SKM-1 treated with dmso at 0.1 percent for 144 hours (cell line): ENCODE measurements around the gene YOD1.

Experiments
- DNase-seq: peaks from one replicate; lab custom pipeline; 2025; ENCODE audit not compliant: unreplicated experiment; lab: John Stamatoyannopoulos, UW

The YOD1 gene

DNA sequence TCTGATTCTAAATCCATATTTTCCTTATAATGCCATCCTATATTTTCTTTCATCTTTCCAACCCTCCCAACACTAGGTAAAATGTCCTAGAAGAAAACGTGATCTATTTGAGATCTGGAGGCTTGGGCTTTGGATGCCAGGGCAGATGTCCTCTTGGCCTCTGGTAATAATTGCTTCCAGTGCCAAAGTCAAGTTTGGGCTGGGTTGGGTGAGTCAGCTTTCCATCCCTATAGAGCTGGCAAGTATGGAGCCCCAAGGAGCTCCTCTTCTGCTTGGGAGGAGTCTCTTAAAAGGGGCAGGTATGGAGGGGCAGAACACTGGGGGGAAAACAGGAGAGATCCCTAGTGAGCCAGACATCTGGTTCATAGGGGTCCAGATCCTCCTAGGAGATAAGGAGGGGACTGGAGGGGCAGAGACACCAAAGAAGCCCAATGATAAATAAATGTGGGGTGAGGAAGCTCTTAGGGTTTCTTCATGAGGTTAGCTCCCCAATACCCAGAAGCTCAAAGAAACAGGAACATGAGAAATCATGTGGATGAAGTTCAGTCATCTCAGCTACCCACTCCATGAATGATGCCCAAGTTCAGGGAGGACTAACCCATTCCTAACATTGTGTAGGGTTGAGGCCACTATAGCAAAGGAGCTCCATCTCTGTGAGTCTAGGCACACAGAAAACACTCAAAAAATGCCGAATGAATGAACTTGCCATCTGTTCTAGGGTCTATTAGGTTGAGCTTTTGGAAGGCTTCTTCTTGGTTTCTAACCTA, 21.9 kb downstream of the YOD1 start:
- DNase-seq = no peak

DNA sequence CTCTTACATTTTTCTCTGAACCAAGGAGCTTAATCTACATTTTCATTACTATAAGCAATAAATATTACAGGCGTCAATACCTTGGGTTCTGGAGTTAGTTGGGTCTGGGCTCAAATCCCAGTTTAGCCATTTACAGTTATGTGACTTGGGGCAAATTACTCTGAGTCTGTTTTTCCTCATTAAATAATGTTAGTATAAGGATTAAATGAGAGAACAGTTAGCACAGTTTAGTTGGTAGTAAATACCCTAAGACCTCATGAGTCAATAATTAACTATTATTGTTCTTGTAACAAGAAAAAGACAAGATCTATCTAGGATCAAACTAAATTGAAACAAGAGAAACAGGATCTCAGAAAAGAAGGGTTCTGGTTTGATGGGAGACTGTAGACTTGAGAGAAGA, 23.1 kb downstream of the YOD1 start:
- DNase-seq = no peak

DNA sequence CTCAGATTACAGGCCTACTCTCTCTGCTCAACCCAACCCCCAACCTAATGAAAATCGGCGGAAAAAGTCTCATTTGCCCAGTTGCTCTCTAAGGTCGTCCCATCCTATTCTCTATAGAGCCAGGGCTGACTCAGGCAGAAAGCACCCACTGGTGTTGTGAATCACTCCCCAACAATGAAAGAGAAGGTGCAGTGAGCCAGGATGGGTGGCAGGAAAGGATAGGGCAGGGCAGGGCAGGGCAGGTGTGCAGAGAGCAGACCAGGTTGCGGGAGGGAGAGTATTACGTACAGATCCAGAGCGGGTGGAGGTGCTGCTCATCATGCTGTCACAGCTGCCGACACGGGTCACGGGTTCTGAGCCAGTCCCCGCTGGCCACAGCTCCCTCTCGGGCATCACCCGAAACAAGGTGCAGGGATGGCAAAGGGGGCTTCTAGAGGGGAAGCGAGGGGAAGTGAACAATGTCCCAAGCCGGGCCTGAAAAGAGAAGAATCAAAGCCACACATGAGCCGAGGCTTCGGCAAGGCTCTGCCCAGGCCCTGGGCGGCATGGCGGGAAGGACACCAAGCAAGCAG, 23.7 kb downstream of the YOD1 start:
- no peak for DNase-seq

DNA sequence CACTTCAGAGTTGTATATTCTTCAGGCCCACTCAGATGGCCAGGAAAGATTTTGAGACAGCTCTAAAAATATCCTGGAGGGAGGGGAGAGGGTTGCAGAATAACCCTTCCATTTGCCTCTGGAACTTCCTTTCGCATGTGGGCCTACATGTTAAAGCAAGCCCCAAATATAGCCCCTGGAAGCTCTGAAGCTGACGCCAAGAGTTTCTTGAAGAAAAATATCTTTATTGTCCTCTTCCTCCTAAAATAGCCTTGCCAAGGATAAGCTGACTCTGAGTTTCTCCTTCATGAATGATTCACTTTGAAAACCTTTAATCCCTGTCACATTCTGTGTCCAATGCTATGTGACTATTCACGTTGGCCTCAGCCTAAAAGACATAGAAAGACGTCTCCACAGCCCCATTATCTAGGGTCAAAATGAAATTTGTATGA, 24.9 kb downstream of the YOD1 start:
- DNase-seq = no peak

DNA sequence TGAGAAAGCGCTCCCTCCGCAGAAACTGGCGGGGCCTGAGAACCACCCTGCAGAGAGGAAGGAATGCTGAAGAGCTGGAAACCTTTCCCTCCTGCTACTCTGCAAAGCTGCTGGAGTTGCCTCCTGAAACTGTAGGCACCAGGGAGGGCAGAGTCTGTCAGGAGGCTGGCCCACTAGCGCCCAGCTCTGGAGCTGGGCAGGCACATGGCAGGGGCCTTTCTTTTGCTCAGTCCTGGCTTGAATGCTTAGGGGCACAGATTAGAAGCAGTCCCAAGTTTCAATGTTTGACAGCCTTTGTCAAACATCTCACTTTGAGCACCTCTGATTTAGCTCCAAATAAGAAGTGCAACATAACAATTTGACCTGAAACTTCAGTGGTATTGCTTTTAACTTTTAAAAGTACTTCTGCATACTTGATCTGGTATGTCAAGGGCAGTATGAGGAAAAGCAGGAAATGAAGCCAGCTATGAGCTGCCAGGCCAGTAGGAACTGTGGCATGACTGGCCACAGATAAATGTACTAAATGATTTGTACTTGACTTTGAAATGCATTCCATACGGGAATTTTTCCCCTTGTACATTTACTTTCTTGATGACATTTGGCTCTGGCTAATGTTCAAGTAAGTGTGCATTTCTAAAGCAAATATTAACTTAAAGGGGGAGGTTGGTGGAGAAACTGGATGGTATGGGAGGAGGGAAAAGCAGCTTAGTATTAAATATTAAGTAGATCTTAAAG, 25.7 kb downstream of the YOD1 start:
- peak; percentile 14 for DNase-seq

DNA sequence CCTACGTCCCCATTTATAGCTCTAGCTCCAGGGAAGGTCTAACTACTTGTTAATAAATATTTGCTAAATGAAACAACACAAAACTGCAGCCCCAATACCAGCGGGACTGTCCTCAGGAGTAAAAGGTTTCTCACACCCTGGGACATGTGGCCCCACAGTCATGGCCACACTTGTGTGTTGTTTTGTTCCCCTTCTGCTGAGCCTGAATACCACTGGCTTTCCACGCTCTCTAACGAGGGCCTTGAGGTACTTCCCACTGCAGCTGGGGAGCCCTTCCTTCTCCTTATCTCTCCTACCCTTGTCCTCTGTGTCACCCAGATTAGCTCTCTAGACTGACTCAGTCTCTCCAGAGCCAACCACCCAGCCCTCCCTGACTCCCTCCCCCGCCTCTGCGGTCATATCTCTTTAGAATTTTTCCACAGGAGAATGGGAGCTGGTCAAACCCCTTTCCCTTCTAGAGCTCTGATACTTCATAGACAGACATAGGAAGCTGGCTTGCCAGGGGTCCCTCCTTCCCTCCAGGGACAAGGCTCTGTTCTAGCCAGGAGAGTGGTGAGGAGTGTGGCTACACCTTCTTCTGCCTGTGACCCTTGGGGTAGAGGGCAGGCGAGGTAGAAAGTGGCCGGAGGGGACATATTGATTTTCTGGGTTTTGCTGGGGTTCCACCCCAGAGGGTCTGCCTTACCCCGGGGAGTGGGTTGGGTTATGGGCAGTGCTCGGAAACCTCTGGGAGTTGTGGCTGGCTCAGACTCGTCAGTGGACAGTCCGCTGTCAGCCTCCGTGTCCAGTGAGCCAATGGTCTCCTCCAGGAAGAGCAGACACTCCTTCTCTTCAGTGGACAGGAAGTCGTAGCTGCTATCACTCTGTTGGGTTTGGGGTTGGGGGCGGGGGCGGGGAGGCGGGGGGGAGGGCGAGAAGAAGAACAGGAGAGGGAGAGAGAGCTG, 26.5 kb downstream of the YOD1 start:
- DNase-seq = peak; percentile 86

DNA sequence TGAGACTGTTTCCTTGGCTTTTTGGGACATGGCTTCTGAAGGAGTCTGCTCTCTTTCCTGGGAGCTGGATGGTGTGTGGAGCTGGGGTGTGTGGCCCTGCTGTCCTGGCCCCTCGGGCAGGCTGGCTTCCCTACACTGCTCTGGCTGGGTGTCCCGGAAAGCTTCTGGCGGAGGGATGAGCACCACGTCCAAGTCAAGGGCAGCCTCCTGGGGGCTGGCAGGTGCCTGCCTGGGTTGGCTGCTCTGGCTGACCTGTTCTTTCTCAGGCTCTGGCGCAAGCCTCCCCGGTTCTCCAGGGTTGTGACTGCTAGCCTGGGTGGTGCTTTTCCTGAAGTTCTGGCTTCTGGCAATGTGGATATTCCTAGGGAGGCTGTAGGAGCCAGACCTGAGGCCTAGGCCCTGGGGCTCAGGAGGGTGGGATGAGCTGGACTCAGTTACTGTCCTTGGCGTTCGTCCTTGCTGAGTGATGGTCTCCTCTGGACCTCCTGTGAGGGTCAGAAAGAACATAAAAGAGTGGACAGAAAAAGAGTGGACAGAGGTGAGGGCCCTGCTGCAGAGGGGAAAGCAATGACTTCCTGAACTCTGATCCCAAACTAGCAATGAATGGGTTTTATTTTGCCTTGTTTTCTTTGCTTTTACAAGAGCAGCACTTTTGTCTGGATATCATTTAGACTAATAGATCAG, 27.9 kb downstream of the YOD1 start:
- DNase-seq = no peak

DNA sequence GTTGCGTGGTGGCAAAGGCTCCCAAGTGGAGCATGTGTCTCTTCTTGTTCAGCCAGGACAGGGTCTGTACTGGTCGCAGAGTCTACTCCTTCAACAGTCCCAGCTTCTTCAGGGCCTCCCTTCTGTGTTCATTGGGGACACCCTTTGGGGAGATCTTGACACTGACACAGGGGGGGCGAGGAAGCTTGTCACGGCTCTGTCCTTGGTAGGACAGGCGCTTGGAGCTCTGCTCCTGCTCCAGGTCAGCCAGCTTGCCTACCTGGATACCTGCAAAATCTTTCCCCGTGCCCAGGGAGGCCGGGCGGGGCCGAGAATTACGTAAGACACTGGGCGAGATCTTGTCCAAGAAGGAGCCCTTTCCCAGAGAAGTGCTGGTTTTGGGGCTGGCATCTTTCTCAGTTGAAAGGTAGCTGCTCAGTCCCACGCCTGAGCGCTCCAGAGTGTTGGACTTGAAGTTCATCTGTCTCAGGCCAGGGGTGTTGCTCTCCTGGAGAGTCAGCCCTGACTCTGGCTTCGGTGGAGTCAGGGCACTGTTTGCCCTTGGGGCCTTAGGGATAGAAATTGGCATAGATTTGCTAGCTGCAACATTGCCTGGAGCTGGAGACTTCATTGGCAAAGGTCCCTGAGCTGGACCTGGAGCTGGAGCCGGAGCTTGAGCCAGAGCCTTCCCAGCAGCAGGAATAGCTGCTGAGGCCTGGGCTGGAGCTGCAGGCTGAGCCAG, 29.0 kb downstream of the YOD1 start:
- no peak for DNase-seq

DNA sequence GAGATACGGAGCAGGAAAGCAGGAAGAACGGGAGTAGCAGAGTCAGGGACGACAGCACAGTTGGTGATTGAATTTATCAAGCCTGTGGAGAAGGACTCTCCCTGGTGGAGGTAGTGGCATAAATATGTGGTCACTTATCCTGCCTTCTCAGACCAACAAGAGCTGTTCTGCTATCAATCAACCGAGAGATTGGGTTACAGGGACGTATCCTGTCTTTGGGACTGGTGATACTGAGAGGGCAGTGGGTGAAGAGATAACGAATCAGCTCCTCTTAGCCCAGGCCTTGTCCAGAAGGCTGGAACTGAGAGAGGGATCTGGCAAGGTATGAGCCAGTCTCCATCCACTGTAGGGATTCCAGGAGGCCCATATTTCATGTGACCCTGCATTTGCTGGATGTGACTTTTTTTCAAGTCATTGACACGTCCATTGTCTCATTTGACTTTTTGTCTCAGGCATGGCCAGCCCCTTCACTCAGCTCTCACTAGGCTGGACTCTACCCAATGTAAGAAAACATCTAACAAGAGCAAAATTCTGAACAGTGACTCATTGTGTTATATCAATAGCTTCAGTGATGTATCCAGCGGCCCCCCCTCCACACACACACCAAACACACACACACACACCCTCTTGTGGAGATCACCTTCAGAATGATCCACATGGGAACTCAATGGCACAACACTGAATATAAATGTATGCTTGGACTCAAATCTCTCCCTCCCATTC, 29.7 kb downstream of the YOD1 start:
- no peak for DNase-seq

DNA sequence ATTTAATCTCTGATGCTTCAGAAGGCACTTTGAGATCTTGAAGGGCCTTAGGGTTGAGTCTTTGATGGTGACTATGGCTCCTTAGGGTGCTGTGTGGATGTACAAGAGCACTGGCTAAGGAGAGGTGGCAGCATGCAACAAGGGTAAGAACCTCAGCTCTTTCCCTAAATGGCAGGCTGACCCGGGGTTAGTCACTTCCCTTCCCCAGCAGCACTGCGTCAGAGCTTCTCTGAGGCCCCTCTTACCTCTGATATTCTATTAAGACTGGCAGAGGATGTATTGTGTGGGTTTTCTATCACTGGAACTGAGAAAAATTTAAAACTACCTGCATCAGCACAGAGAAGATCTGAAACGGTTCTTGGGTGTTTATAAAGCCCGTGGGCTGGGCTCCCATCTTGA, 30.3 kb downstream of the YOD1 start:
- no peak for DNase-seq

DNA sequence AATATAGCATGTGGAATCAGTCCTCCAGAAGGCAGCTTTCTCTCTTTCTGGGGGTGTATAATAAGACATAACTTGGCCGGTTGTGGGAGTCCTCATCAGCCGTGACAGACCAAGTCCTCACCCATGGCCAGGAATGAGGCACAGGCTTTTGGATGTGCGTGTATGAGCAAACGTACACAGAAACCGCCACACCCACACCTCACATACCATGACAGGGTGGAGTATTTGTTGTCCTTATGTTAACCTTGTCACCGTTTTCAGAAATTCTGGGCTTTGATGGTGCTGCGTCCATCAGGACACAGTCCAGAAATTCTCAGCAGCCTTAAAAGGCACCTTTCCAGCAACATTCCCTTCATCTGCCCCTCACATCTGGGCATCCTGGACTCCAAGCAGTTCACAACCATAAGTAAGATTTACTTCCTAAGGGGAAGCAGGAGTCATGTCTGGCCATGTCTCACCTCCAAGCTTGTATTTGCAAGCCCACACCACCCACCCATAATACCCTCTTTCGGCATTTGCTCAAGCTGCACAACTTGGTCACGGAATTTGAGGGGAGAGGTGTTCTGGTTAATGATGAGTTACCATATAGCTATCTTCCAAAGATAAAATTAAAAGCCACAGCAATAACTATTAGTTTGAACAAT, 30.8 kb downstream of the YOD1 start:
- DNase-seq = no peak

DNA sequence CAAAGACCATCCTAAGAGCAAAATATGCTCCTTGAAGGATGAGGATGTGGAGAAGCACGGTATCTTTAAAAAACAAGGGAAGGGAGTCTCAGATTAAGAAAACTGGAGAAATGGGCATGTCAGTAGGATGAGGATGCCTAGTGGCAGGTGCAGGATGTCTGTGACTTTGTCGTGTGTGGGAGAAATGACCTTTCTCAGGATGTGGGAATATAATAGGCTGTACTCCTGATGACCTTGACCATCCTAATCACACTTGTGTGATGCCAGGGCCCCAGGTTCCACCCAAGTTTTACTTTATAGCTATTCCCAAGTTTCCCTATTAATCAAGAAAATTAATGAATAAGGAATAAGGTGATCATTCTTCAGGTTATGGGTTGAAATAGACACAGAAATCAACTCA, 31.3 kb downstream of the YOD1 start:
- DNase-seq = no peak

DNA sequence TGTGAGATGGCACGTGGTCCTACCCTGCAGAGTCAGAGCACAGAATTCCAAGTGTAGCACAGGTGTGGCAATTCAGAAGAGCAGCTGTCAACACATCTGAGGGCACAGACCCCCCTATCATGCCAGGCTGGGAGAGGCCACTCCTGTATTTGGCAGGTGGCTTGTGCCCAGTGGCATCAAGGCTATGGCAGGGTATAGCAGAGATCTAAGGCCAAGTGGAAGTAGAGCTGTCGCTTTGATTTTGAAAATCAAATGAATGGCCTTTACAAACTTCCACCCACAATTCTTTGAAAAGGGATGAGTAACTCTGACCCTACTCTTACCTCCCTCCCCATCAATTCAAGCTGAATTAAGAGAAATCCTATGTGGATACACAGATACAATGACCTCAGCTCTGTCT, 31.8 kb downstream of the YOD1 start:
- DNase-seq = no peak

DNA sequence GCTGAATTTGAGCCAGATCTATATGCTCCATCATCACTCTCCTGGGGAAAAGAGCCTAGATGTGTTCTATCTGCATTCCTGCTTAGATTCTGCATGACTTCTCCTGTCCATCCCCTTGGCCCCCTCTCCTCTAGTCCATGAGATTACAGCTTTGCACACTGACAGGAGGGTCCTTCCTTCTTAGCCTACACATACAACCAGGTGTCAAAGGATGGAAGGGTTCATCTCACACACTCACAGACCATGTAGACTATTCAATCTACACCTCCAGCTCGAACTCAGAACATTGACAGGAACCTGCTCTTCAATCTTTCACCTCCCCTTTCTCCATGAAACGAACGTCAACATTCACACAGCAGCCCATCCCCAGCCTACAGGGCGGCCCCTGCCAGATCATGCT, 32.3 kb downstream of the YOD1 start:
- no peak for DNase-seq

DNA sequence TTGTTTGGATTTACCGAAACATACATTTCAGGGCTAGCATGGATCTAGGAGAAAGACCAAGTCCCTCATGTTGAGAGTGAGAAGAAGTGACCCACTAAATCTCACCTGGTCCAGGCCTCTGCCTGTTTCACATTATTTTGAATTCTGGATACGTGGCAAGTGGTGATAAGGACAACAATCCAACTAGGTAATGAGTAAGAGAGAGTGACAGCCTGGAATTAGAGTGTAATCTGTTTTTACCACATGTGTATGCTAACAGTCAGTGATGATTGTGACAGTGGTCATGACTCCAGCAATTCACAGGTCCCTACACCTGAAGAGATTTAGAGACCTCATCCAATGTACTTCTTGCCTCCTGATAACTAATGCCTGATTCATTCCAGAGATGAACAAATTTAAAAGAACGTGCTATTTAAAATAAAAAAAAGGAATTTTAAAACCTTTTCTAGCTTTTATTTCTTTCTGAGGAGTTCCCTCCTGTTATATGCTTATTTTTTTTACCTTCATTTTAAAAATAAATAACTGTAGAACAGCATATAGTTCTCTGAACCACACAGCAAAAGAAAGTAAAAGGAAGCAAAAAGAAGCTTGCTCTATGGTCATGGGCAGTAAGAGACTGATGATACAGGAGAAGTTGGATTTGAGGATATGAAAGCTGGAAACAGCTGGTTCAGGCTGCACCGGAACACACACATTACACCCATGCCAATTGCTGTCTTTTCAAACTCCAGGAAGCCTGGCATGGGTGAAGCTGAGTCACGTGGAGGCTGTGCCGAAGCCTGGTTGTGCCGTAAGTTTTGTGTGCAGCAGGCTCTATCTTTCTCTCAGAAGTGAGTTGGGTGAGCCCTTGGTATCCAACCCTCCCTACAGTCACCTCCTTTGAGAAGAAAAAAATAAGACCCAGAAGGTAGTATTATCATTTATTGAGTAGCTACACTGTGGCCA, 33.1 kb downstream of the YOD1 start:
- DNase-seq = no peak

DNA sequence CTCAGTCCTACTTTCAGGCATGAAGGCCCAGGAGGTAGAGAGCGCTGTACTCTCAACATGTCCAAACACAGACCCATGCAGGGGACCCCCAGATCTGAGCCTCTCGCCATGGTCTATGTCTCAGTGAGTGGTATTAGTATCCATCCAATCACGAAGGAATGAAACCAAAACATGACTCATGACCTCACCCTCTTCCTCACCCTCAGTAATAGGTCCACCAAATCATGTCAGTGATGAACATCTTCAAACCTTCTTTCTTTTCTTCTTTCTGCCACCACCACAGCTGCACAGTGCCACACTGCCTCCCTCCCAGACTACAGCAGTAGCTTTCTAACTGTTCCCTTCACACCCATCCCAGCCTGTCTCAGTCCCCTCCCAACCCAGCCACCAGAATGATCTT, 35.2 kb downstream of the YOD1 start:
- DNase-seq = no peak

DNA sequence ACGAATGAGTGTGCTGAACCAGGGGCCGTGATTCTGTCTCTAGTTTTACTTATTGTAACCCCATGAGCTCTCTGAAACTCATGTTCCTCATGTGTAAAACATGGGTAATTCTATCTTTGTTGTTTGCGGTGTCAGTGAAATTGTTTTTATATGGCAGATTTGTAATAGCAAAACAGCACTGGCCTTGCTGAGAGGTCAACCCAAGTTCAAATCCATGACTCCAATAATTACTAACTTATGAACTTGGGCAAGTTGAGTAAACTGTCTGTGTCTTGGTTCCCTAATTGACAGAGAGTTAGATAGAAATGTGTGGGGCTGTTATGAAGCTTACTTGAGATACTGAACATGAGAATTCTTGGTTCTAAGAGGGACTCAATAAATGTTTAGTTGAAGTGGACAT, 36.3 kb downstream of the YOD1 start:
- no peak for DNase-seq
